ENCODE measurements around the gene ADRB2.

DNA sequence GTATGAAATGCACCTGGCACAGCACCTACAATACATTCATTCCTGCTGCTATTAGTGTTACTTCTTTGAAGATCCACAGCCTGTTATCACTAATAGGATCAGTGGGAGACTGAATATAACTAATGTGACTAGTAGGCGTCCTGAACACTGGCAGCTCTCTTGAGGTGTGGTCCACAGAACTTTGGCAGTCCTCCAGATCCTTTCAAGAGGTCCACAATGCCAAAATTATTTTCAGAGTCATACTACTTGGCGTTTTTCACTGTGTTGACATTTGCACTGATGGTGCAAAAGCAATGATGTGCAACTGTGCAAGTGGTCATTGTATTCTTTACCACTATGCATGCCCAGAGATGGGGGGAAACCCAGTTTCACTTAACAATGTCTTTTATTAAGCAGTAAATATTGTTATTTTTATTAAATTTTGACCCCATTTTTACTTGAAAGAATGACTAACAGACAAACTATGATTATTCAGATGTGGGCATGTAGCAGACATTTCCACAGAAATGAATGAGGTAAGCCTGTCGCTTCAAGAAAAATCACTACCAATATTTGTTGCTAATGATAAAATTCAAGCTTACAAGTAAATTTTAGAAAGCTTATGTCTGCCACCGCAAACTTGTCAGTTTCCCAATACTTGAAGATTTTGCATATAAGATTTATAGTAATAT lies 48.9 kb downstream of the ADRB2 start:
- no peak for TF ChIP-seq CTCF (IDR thresholded peaks at IDR 0.05)
- TF ChIP-seq ZFX (IDR thresholded peaks at IDR 0.05; ENCODE audit: borderline replicate concordance), result no peak

Measured in 22Rv1 (cell line).